ENCODE results near the gene FOXO1.

GRCh38 chr13:40672765-40673397 lies 6.4 kb upstream of the FOXO1 start:
- TF ChIP-seq POLR2A (IDR thresholded peaks at IDR 0.05; ENCODE audit: low read length), result no peak
- TF ChIP-seq GATA1 (IDR thresholded peaks at IDR 0.05; ENCODE audit: low read depth, low read length), result no peak
